Heart left ventricle (tissue), 13 donors: ENCODE measurements around the gene VSIG8.

Experiments
- CTCF ChIP-seq, 12 donors: fragments of 200-600 bp; sonication (generic) in 4 of 12; IDR thresholded peaks; one replicate each; pipeline versions ENCODE4 v1.5.0 to v1.8.0; 2018 to 2022; ENCODE audit warnings: antibody characterized with exemption in 12 of 12, mild to moderate bottlenecking in 5 of 12
- POLR2A ChIP-seq, 2 donors: fragments of 450-650 bp; IDR thresholded peaks; one replicate each; pipeline ENCODE4 v1.6.1; 2017; ENCODE audit warnings: antibody characterized with exemption in 2 of 2, mild to moderate bottlenecking in 2 of 2, moderate library complexity in 2 of 2
- donor health status: ischemic (EF 13 %, LVEDD 7.1; RV severe dilation, severe dysfunction).
- donor health status: DM: no; HTN: yes; CAD: no.
- donor health status: DM: no; HTN: no; CAD: no.
- donor health status: ischemic (EF 25% LVEDD 6.9; RV normal size, moderate dysfunction).
- donor health status: ischemic (EF 25% LVEDD 5.7; RV mildly dilated, moderate dysfunction).
- donor health status: ischemic (EF 35%, LVEDD 5.7; RV mildly dilated, moderate dysfunction).
- donor health status: nonischemic (EF 11% LVEDD 7.7; RV severe dilation, severe dysfunction).
- donor health status: DM: yes; HTN: yes; CAD: no.
- donor health status: PGD.
- donor health status: ischemic (EF 29% LVEDD 5.4; RV normal size, mild dysfunction).
- donor health status: nonischemic (EF 23%, LVEDD 6.1; RV moderate dilation, normal function).

GRCh38 chr1:159891275-159892157 is 29.1 kb upstream of the VSIG8 start:
- TF ChIP-seq POLR2A (IDR thresholded peaks at IDR 0.05): no peak
- peak; percentile 84 to 98 (median 90) for TF ChIP-seq CTCF (IDR thresholded peaks at IDR 0.05)
